GM19351 (cell line): ENCODE results near the gene OR2D3.
"Not testable (repeated sequence)": the region's sequence is repeated elsewhere in the genome, so short reads cannot be mapped to it uniquely, and the experiment has no call there.

ENCODE experiments used
- ATAC-seq: cut with Tn5 transposase; IDR thresholded peaks from one replicate; pipeline ENCODE4 v1.9.1; 2021; ENCODE audit warnings: mild to moderate bottlenecking, moderate library complexity; ENCODE audit not compliant: unreplicated experiment

Gene OR2D3

DNA sequence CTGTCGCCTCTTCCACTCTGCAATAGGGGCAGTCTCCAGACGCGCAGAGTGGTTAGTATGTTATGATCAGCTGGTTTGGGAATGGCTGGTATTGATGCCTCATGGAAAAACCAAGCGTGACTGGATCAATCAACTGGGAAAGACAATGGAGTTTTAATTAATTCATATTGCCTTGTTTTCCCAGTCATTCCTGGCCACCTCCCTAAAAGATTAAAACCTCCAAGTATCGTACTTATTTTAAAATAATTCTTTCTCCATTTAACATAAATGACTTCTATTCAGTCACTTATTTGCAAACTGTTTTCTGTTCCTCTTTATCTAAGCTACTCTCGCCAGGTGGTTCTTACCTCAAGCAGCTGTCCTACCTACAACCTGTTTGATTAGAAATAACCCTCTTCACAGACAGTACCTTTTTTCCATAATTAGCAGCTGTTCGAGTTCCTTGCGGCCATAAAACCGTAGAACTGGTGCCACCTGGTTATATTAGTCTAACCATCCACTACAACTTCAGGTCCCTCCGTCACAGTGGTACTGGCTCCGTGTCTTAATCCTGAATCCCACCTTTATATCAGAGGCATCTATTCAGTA lies 6.3 kb downstream of the OR2D3 start:
- peak; percentile 71 for ATAC-seq

DNA sequence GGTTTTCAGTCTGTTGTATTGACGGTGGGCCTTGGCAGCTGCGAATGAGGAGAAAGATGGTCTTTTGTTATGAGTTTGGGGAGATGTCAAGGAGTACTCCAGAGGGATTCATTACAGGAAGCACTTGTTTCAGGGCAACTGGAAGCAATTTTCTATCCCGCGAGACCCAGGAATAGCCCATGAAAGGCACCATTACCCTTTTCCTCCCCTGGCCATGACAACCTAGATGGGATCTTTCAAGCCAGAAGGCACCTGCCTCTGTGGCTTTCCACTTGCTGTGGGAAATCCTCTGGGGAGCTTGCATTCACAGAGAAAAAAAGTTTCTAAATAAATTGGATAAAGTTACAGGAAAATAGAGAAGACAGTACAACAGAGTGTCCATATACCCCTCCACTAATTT lies 8.1 kb downstream of the OR2D3 start:
- no peak for ATAC-seq

DNA sequence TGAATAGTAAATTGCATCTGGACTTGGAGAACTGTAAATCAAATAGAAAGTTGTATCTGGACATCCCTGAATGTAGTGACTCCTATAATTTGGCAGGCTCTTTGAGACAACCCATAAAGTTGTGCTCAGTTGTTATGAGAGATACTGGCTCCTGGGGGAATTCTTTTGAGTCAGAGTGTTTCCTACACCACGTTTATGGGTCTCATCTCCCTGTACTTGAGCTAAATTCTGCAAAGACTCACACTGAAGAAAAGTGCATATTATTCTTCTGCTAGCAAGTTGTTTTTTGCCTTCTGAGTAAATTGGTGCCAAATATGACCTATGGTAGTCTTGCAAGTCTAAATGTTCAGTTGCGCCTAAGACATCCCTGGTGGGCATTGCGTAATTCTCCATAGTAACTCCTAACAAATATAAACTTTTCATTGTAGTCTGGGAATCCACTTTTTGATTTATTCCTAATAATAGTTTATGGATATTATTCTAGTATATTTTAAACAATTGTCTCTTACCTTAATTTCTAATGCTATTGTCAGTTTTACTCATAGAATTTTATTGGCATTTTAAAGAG lies 10.4 kb downstream of the OR2D3 start:
- ATAC-seq: no peak

DNA sequence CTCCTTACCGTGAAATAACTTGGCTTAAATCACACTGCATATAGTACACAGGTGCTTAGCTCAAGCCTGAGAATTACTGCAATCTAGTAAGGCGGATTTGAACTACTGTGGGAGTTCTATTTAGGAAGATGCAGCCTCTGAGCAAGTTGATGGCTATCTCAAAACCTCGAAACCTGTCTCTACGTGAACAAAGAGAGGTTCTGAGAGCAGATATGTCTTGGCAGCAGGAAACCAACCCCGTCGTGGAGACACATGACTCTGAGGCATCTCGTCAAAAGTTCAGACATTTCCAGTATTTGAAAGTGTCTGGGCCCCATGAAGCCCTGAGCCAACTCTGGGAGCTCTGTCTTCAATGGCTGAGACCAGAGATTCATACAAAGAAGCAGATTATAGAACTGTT lies 11.3 kb downstream of the OR2D3 start:
- no peak for ATAC-seq

DNA sequence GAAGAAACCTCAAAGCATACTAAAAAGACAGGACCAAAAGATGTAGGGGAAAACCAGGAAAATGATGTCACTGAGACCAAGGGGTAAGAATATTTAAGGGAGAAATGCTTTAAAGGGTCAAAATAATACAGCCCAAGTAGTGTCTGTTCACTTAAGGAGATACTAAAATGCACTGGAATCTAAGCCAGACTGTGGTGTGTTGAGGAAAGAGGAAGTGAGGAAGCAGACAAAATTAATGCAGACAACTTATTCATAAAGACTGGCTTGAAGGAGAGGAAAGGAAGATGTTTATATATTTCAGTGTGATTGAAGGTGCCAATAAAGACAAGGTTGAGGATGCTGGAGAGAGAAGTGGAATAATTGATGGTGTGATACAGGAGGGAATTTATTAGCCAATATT lies 21.2 kb downstream of the OR2D3 start:
- ATAC-seq: no peak

DNA sequence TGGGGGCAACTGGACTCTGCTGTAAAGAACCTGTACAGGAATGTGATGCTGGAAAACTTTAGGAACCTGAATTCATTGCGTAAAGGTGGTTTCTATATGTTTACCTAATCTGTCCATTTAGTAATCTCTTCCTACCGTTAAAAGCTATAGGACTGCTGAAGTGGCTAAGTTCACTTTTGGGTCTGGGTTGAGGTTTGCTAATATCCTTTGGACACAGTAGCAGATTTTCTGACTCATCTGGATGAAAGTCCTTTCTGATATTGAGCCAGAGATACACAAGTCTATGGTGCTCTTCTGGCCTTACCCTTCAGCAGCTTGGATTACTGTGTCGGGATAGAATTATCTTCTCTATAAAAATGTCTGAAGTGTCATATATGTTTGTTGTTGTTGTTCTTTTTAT lies 22.3 kb downstream of the OR2D3 start:
- ATAC-seq: no peak

DNA sequence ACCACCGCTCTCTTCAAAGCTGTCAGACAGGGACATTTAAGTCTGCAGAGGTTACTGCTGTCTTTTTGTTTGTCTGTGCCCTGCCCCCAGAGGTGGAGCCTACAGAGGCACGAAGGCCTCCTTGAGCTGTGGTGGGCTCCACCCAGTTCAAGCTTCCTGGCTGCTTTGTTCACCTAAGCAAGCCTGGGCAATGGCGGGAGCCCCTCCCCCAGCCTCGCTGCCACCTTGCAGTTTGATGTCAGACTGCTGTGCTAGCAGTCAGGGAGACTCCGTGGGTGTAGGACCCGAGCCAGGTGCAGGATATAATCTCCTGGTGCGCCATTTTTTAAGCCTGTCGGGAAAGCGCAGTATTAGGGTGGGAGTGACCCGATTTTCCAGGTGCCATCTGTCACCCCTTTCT lies 33.4 kb downstream of the OR2D3 start:
- ATAC-seq: not testable (repeated sequence)

DNA sequence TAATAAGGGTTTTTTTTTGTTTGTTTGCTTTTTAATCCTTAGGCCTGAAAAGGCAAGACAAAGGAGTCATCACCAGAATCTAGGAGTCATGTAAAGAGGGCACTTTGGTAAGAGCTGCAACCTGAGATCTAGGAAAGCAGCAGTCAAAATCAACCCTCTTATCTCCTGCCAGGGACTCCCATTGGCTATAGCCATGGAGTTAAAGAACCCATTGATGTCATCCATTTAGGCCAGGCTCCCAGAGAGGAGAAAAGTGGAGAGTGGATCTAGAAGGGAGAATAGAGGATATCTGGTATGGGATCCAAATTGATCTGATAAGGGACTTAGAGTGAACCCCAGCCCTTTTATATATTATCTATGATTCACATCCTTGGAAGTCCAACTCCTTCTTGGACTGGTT lies 41.3 kb downstream of the OR2D3 start:
- no peak for ATAC-seq

DNA sequence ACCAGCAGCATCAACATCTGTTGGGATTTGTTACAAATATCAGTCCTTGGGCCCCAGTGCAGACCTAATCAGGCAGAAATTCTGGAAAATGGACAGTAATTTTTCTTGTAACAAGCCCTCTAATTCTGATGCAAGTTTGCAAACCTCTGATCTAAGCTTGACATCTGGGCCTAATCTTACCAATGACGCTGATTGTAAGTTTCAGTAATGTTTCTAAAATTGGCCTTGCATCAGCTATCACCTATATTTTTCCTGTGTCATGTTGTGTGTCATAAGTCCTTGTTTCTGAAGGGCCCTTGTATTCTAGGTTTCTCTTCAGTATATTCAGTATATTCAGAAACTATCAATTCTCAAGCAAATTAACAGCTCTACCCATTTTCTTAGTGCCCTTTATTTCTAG lies 41.9 kb downstream of the OR2D3 start:
- peak; percentile 96 for ATAC-seq

DNA sequence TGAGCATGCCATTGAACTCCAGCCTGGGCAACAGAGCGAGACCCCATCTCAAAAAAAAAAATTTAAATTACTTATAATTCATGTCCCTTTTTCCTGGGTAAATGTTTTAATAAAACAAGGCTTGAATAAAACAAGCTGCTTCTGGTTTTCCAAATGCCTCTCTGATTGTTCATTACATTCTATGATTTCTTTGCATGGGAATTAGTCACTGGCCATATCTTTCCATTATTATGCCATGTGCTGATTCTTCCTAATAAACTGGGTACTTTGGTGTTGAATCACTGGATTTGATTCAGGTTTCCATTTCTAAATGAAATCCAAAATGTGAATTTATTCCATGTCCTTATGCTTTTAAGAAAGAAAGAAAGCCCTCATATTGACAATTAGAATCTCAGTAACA lies 48.0 kb downstream of the OR2D3 start:
- no peak for ATAC-seq

DNA sequence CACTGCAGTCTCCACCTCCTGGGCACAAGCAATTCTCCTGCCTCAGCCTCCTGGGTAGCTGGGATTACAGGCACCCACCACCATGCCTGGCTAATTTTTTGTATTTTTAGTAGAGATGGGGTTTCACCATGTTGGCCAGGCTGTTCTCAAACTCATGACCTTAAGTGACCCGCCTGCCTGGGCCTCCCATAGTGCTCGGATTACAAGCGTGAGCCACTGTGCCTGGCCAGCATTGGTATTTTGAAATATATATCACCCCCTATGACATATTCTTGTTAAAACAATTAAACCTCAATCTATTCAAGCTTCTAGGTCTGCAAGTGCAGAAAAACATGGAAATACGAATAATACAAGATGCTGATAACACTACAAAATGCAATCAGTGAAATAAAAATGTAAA lies 49.1 kb downstream of the OR2D3 start:
- ATAC-seq: not testable (repeated sequence)
